Ishikawa (cell line): ENCODE measurements around the gene STAG1.

Experiments
- CEBPB ChIP-seq: IDR thresholded peaks from 2 replicates; pipeline ENCODE4 v1.6.1; 2012
- CREB1 ChIP-seq: IDR thresholded peaks from 2 replicates; pipeline ENCODE4 v1.6.1; 2012; ENCODE audit warnings: low read depth
- FOXM1 ChIP-seq: IDR thresholded peaks from 2 replicates; pipeline ENCODE4 v1.6.1; 2012; ENCODE audit warnings: low read depth, borderline replicate concordance
- MAX ChIP-seq: IDR thresholded peaks from 2 replicates; pipeline ENCODE4 v1.6.1; 2012
- NFIC ChIP-seq: IDR thresholded peaks from 2 replicates; pipeline ENCODE4 v1.6.1; 2012
- RAD21 ChIP-seq: IDR thresholded peaks from 2 replicates; pipeline ENCODE4 v1.6.1; 2012; ENCODE audit warnings: low read depth
- TCF12 ChIP-seq: IDR thresholded peaks from 2 replicates; pipeline ENCODE4 v1.6.1; 2012; ENCODE audit warnings: low read depth
- YY1 ChIP-seq: IDR thresholded peaks from 2 replicates; pipeline ENCODE4 v1.6.1; 2012; ENCODE audit warnings: low read depth

DNA sequence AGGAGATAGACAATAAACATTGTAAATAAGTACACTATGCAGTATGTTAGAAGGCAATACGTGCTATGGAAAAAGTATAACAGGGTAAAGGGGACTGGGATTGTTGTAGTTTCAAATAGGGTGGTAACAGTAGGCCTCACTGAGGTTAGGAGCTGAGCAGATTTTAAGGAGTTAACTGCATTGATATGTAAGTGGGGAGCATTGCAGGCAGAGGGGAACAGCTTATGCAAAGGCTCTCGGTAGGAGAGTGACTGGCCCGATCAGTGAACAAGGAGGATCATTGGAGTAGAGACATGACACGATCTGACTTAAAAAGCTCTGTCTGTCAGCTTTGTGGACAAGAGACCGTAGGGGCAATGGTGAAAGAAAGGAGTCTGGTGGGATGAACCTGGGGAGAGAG lies 455.2 kb downstream of the STAG1 start:
- TF ChIP-seq CEBPB (no peak), NFIC (no peak), YY1 (no peak), RAD21 (no peak), FOXM1 (no peak), CREB1 (no peak), MAX (no peak), TCF12 (no peak)
